ENCODE measurements around the gene IPCEF1.
"Not testable (repeated sequence)": the region's sequence is repeated elsewhere in the genome, so short reads cannot be mapped to it uniquely, and the experiment has no call there.

The IPCEF1 gene

GRCh38 chr6:154371281-154371680 lies 14.7 kb upstream of the IPCEF1 start:
- DNase-seq, result no peak

- peak in 3 of 14 donors; percentile 19 to 22 (median 20) for DNase-seq
Observed at GRCh38 chr6:154370545-154370944, 13.9 kb upstream of the IPCEF1 start.

DNA sequence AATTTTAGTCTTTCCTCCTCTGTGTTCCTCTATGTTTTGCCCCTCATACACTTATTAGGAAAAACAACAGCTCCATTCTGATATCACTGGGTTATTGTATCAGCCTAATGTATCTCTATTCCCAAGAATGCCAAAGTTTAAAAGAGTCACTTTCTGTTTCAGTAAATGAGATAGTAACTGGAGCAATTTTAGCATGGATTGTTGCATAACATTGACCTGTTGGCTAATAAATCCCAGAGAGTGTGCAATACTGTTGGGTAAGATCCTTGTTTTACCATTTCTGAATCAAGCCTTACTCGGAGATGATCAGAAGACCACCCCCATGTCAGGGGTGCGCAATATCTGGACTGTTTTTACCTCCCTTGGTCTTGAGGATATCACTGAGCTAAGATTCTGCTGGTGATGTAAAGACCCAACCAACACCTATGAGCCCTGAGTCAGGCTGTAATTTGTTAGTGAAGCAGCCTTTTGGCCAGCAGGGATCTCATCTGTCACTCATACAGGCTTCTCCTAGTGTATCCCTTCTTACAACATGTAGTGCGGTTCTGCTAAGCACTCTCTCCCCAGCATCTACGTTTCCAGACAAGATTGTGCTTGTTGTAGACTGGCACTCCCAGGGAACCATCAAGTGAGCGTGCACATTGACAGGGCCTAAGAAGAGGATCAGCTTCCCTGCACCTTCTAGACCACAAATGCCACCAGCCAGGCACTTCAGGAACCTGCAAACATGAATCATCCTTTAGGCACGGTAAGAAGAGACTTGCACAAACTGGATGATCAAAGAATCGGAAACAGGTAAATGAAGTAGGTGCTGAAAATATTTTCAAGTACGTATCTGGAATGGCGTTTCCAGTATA lies 11.5 kb upstream of the IPCEF1 start:
- DNase-seq, result no peak

- DNase-seq, result no peak
Observed at GRCh38 chr6:154367336-154367735, 10.7 kb upstream of the IPCEF1 start.

GRCh38 chr6:154363821-154364220 lies 7.2 kb upstream of the IPCEF1 start:
- no peak for DNase-seq

GRCh38 chr6:154361476-154361875 lies 4.9 kb upstream of the IPCEF1 start:
- DNase-seq, result no peak

- no peak for DNase-seq
Observed at GRCh38 chr6:154360476-154360875, 3.9 kb upstream of the IPCEF1 start.

- no peak for DNase-seq
Observed at GRCh38 chr6:154359679-154360078, 3.1 kb upstream of the IPCEF1 start.

GRCh38 chr6:154359161-154359574 lies 2.6 kb upstream of the IPCEF1 start:
- DNase-seq, result peak in 2 of 14 donors; percentile 13 to 36

DNA sequence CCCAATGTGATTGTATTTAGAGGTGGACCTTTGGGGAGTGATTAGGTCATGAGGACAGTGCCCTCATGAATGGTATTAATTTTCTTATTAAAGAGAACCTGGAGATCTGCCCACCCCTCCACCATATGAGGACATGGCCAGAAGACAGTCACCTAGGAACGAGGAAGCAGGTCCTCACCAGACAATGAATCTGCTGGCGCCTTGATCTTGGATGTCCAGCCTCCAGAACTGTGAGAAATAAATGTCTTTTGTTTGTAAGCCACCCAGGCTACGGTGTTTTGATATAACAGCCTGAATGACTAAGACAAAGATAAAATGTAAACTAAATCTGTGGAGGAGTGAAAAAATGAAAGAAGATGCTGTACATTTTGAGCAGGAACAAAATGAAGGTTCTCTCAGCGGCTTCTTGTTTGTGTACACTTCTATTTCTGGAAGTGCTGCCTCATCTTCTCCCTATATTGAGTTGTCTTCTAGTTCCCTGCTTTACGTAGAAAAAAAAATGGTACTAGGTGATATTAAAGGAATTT lies 1.5 kb upstream of the IPCEF1 start:
- DNase-seq, result no peak

DNA sequence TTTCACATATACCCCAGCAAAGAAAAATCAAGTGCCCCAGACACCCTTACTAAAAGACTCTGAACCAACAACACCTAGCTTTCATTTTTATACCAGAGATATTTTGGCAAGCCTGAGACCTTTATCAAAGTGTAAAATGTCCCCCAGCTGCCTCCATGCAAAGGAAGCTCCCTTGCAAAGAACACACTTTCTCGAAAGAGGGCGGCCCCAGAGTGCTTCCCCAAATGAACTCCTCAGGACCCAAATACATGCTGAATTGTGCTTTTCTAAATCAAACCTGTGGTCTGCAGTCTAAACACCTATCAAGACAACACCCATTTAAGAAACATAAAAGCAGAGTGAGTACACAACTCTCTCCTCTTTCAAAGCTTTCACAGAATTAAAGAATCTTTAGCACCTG lies 490 bp downstream of the IPCEF1 start:
- DNase-seq, result peak in 1 of 14 donors; percentile 13

GRCh38 chr6:154354265-154354777 lies 2.3 kb downstream of the IPCEF1 start:
- DNase-seq, result no peak

- DNase-seq, result no peak
Observed at GRCh38 chr6:154353626-154354025, 3.0 kb downstream of the IPCEF1 start.

DNA sequence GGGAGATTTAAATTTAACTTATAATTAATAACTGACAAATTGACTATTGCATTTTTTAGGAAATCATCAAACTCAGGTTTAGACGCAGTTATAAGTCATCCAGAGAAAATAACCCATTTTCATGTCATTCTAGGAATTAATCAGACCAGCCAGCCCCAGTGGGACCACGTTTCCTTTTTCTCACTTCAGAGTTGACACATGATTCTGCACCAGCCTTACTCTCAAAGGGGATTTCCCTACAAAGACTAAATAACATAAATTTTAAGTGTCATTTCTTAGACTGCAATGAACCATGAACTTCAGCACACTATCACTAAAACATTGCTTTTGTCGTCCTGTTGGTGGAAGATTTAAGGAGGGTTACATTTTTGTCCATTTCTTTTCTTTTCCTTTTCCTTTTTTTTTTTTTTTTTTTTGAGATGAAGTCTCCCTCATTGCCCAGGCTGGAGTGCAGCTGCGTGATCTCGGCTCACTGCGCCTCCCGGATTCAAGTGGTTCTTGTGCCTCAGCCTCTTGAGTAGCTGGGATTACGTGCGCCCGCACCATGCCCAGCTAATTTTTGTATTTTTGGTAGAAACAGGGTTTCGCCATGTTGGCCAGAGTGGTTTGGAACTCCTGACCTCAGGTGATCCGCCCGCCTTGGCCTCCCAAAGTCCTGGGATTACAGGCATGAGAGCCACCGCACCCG lies 3.6 kb downstream of the IPCEF1 start:
- DNase-seq, result no peak

DNA sequence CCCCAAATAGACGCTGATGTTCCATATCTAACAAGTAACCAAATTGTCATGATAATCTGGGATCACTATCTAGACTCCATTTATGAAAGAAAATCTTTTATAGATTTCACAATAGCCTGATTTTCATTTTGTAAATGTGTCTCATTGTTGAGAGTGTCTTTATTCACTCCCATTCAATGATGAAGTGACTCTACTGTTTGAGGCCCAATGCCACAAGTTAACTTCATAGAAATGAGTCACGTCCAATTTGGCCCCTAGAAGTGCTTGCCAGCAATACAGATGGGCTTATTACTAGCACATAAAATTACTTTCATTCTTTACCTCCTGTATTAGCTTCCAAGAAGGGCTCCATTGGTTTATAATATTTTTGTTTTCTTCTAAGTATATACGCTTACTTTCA lies 6.3 kb downstream of the IPCEF1 start:
- no peak for DNase-seq

GRCh38 chr6:154347981-154348380 lies 8.6 kb downstream of the IPCEF1 start:
- no peak for DNase-seq

DNA sequence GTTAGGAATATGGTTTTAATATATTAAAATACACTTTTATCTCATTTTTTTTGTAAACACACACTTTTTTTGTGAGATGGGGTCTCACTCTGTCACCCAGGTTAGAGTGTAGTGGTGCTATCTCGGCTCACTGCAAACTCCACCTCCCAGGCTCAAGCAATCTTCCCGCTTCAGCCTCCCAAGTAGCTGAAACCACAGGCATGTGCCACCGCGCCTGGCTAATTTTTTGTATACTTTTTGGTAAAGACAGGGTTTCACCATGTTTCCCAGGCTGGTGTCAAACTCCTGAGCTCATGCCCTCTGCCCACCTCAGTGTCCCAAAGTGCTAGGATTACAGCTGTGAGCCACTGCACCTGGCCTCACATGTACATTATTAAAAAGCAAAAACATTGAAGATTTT lies 10.8 kb downstream of the IPCEF1 start:
- DNase-seq, result no peak

DNA sequence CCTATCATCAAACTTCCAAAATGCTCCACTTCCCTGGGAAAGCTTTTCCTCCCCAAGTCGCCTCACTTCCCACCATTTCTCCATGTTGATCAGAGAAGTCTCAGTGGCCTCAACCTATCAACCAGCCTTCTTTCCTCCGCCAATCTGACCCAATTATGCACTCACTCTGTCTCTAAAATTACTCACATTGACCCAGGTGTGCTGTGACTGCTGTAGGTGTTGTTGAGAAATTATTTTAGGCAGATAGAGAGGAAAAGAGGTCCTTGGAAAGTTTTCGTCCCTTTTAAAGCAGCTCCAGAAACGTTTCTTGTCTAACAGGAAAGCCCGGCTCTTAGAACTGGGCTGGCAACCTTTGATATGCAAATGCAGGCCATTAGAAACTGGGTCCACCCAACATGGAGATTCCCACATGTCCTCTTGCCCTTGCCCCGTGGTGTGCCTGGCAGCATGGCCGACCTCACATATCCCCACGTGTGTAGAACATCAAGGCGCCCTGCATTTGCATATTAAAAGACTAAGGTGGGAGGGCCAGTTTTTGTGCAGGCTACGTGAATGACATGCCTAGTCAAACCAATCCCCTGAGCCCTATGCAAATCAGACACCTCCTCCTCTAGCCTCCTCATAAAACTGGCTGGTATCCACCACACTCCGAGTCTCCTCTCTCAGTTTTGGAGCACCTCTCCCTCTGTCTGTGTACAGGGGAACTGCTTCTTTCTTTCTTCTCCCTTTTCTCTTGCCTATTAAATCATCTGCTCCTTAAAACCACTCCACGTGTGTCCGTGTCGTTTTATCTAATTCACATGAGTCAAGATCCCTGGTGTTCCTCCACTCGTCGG lies 12.9 kb downstream of the IPCEF1 start:
- DNase-seq, result peak in 2 of 14 donors; percentile 19 to 20

DNA sequence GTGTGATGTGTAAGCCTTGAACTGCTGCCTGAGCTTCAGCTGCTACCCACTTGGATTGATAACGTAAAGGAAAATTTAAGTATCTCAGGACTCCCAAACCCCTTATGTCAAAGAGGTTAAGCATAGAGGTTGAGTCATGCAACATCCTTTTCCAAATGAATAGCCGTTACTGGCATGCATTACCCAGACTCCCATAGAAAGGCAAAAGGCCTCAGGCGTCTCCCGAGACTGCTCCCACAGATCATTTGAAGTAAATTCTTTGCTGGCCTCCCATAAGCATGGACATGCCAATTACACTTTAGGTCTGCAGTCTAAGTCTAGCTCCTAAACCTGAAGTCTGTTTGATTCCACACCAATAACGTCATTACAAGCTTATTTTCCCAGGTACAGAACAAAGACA lies 14.7 kb downstream of the IPCEF1 start:
- DNase-seq, result no peak

DNA sequence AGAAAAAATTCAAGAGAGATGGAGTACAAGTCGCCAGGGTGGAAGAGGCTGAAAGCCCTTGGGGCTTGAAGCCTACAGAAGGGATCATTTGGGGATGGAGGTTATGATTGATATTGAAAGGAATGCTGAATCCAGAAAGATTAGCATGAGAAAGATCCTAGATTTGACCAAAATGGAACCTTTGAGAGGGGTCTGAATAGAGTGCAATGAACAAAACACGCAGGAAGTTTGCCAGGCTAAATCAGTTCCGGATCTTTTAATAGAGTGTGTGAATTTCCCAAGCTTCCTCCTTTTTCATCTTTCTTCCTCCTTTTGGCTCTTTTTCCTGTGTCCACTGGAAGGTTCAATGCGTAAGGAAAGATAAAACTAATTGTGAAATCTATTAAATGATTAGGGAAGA lies 15.3 kb downstream of the IPCEF1 start:
- DNase-seq, result no peak

DNA sequence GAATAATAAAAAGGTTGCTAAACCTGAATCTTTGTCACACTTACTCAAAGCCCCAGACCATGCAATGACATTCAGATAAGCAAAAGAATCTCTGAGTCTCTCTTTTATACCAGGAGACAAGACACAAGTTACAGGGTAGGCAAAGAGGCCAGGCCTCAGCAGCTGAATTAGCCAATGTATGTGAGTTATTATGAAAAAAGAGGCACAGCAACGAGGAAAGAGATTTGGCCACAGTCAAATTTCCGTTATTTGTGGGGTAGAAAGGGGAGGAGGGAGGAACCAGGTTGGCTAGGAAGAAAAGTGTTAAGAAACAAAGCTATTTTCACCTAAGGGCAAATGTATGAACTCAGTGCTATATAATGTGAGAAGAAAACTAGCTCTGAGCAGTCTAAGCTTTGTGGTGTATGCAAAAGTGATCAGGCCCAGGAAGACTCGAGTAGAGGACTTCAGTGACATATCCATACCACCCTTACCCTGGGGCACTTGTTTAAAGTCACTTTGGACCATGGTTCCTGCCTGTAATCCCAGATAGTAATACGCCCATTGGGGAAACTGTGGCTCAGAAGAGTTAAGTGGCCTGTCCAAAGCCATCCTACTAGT lies 19.1 kb downstream of the IPCEF1 start:
- DNase-seq, result no peak

- not testable (repeated sequence) for DNase-seq
Observed at GRCh38 chr6:154334147-154334546, 22.5 kb downstream of the IPCEF1 start.
